WI38 (cell line): Measurements from ENCODE around the gene ZNF609.

ENCODE experiments used
- H3K4me3 ChIP-seq: 2 replicates; pipeline ENCODE4 v1.5.1; 2011; ENCODE audit warnings: low read depth, mild to moderate bottlenecking, control low read depth, low read length
- TF ChIP-seq, protein P1 (sequence below): IDR thresholded peaks from 2 replicates; pipeline ENCODE4 v1.5.1; 2012; ENCODE audit warnings: low read depth, mild to moderate bottlenecking, control low read depth, low read length

ZNF609 gene

DNA sequence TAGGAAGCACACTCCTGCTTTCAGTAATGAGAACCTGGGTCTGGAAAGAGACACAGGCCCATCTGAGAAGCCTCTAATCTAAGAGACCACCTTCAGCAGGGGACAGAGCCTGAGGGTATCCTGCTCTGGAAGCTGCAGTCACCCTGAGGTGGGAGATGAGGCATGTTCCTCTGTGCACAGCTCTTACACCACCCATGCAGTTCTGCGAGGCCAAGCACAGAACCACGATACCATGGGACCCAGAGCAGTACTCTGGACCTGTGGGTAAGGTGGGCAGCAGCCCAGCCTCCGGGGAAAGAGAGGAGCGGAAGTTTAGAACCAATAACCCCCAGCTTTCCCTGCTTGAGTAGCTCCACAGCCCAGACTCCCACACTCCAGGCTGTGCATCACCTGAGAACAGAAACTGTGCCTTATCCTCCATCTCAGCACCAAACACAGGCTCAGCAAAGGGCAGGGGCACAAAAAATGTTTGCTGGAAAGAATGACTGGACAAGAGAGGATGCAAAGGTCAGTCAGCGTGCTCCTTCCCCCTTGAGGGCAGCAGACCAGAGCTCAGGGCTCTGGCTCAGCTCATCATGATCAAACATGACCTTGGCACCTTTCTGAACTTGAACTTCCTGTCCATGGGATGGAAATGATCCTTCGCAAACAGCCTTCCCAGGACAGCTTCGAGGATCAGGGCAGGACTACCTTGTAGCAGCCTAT is 271.9 kb downstream of the ZNF609 start:
- H3K4me3 ChIP-seq = no peak overlapping the region
- TF ChIP-seq, protein P1, sequence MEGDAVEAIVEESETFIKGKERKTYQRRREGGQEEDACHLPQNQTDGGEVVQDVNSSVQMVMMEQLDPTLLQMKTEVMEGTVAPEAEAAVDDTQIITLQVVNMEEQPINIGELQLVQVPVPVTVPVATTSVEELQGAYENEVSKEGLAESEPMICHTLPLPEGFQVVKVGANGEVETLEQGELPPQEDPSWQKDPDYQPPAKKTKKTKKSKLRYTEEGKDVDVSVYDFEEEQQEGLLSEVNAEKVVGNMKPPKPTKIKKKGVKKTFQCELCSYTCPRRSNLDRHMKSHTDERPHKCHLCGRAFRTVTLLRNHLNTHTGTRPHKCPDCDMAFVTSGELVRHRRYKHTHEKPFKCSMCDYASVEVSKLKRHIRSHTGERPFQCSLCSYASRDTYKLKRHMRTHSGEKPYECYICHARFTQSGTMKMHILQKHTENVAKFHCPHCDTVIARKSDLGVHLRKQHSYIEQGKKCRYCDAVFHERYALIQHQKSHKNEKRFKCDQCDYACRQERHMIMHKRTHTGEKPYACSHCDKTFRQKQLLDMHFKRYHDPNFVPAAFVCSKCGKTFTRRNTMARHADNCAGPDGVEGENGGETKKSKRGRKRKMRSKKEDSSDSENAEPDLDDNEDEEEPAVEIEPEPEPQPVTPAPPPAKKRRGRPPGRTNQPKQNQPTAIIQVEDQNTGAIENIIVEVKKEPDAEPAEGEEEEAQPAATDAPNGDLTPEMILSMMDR = no peak
